Caki2 (cell line): ENCODE results near the gene DDB1. TPM values are rescaled to one million over a fixed set of nuclear protein-coding genes. Genes with fewer than 3 reads are reported as not detected.
A peak's percentile ranks its signal among the peaks of the same experiment; 100 is the strongest.

ENCODE experiments used
- DNase-seq: peaks from one replicate; pipeline ENCODE4 v3.0.0-alpha.2; 2015; ENCODE audit warnings: low read depth
- in situ Hi-C: cut with HindIII; loops from 2 replicates; pipeline ENCODE4 v1.10.0; 2016; ENCODE audit warnings: low sequenced_read_pairs, low pct_unique_long_range_greater_than_20kb, mixed read lengths
- total RNA-seq: library from RNA; depleted of rRNA; stranded (reverse); fragments of >200 nt; shearing (Covaris generic); gene quantifications from 2 replicates; pipeline ENCODE4 v1.2.3, GENCODE V29; 2014; ENCODE audit warnings: low replicate concordance; rRNA removed

The DDB1 gene
- total RNA-seq: 151 and 154 TPM in 2 replicates

GRCh38 chr11:61332797-61333549 is at the start of gene DDB1, which contains the start of gene TKFC:
TSS of gene DDB1 (minus strand) at chr11:61333105. CDS start at chr11:61332968, 137 bp downstream.
TSS of gene TKFC (plus strand) at chr11:61333228. CDS start at chr11:61334729, 1,501 bp downstream.
- peak; percentile 84 for DNase-seq
- in situ Hi-C loops: no loop called here

GRCh38 chr11:61380884-61381283 is 48.0 kb upstream of the DDB1 start:
- in situ Hi-C loops: no loop called here
- DNase-seq: no peak

- in situ Hi-C loops: no loop called here
- no peak for DNase-seq
These were observed 45.9 kb upstream of the DDB1 start for GRCh38 chr11:61378713-61379313.

- DNase-seq: no peak
- in situ Hi-C loops: no loop called here
These were observed 44.7 kb upstream of the DDB1 start for GRCh38 chr11:61377461-61378160.

- in situ Hi-C loops: no loop called here
- no peak for DNase-seq
These were observed 42.8 kb upstream of the DDB1 start for GRCh38 chr11:61375761-61376108.

- in situ Hi-C loops: no loop called here
- DNase-seq: no peak
These were observed 39.9 kb upstream of the DDB1 start for GRCh38 chr11:61372659-61373420.

- in situ Hi-C loops: no loop called here
- no peak for DNase-seq
These were observed 37.6 kb upstream of the DDB1 start for GRCh38 chr11:61370349-61371005.

- peak; percentile 66 for DNase-seq
- in situ Hi-C loops: no loop called here
These were observed 36.8 kb upstream of the DDB1 start for GRCh38 chr11:61369372-61370348.

- in situ Hi-C loops: no loop called here
- DNase-seq: no peak
These were observed 35.7 kb upstream of the DDB1 start for GRCh38 chr11:61368646-61369045.

- in situ Hi-C loops: no loop called here
- DNase-seq: no peak
These were observed 34.5 kb upstream of the DDB1 start for GRCh38 chr11:61367406-61367805.

- in situ Hi-C loops: no loop called here
- no peak for DNase-seq
These were observed 31.2 kb upstream of the DDB1 start for GRCh38 chr11:61364012-61364675.

- no peak for DNase-seq
These were observed 29.6 kb upstream of the DDB1 start for GRCh38 chr11:61362542-61362875.

GRCh38 chr11:61361741-61362541 is 29.0 kb upstream of the DDB1 start, which contains the start of the genes CYB561A3 and TMEM138:
TSS of gene CYB561A3 (minus strand) at chr11:61361882. CDS start at chr11:61356713, 5,169 bp downstream.
TSS of gene TMEM138 (plus strand) at chr11:61362374. CDS start at chr11:61364391, 2,017 bp downstream.
- in situ Hi-C loops: no loop called here
- peak; percentile 93 for DNase-seq

More at GRCh38 chr11:61362542-61362875, 29.6 kb upstream of the DDB1 start:
- in situ Hi-C loops: no loop called here

GRCh38 chr11:61361237-61361740 is 28.4 kb upstream of the DDB1 start:
- in situ Hi-C loops: no loop called here

GRCh38 chr11:61359516-61359915 is 26.6 kb upstream of the DDB1 start:
- in situ Hi-C loops: no loop called here
- DNase-seq: no peak

More at GRCh38 chr11:61361237-61361740, 28.4 kb upstream of the DDB1 start:
- no peak for DNase-seq
